GM10266 (cell line): ENCODE data around the gene NFKBIB.

Source experiments
- DNase-seq: peaks from one replicate; pipeline ENCODE4 v3.0.0; 2012; ENCODE audit errors: extremely low spot score
- CTCF ChIP-seq: IDR thresholded peaks from 2 replicates; pipeline ENCODE4 v1.5.1; 2012; ENCODE audit warnings: mild to moderate bottlenecking, low read depth; ENCODE audit not compliant: control insufficient read depth, insufficient read depth; ENCODE audit errors: missing control alignments

The NFKBIB gene

GRCh38 chr19:38918526-38918925 lies 18.8 kb downstream of the NFKBIB start:
- TF ChIP-seq CTCF = no peak
- no peak for DNase-seq

- no peak for TF ChIP-seq CTCF
- no peak for DNase-seq
Measured at GRCh38 chr19:38919837-38920601, 20.2 kb downstream of the NFKBIB start.

- TF ChIP-seq CTCF = no peak
- DNase-seq = no peak
Measured at GRCh38 chr19:38920602-38921419, 21.0 kb downstream of the NFKBIB start.

GRCh38 chr19:38921420-38922274 lies 21.9 kb downstream of the NFKBIB start:
- no peak for DNase-seq
- TF ChIP-seq CTCF = no peak

GRCh38 chr19:38922482-38922881 lies 22.7 kb downstream of the NFKBIB start:
- TF ChIP-seq CTCF = no peak

DNA sequence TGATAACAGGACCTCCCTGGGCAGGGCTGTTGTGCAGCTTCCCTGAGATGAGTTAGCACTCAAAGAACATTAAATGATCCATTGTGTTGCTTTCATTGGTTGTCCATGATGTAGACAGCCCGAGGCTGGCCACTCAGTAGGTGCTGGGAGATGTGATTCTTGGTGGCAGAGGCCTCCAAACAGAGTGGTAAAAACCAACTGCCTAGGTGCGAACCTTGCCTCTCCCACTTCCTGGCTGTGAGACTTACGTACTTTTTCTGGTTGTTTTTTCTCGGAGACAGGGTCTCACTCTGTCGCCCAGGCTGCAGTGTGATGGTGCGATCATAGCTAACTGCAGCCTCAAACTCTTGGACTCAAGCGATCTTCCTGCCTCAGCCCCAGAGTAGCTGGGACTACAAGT lies 24.6 kb downstream of the NFKBIB start:
- no peak for TF ChIP-seq CTCF
- DNase-seq = no peak

More at GRCh38 chr19:38922482-38922881, 22.7 kb downstream of the NFKBIB start:
- DNase-seq = no peak
